Panc1 (cell line): ENCODE results near the gene TWSG1. TPM values are rescaled to one million over a fixed set of nuclear protein-coding genes. Genes with fewer than 3 reads are reported as not detected.

Experiments
- ATAC-seq: fragments of 200-7000 bp; cut with Tn5 transposase; 2 replicates; pipeline ENCODE4 v1.9.1; 2020; ENCODE audit warnings: mild to moderate bottlenecking, moderate library complexity
- BruUV-seq: library from RNA; stranded (reverse); fragments of 400-500 nt; replicated peaks from 2 replicates; lab custom pipeline; 2021; lab: Mats Ljungman, UMichigan
- CTCF ChIA-PET: fragments of 300-600 bp; sonication (Branson Sonifier 250); formaldehyde crosslinking; loops from one replicate; lab custom pipeline; 2022; ENCODE audit warnings: antibody characterized with exemption; lab: Charles Lee
- POLR2A ChIA-PET: fragments of 300-600 bp; sonication (Branson Sonifier 250); formaldehyde crosslinking; loops from one replicate; lab custom pipeline; 2022; ENCODE audit warnings: antibody characterized with exemption; lab: Charles Lee
- DNase-seq: peaks from one replicate; pipeline ENCODE4 v3.0.0-alpha.2; 2010; ENCODE audit warnings: low read depth, low spot score
- H3K27ac ChIP-seq: 2 replicates; pipeline ENCODE4 v1.5.1; 2011; ENCODE audit warnings: mild to moderate bottlenecking, low read length, inconsistent platforms
- H3K27me3 ChIP-seq: fragments of 200-500 bp; sonication (Bioruptor generic); 2 replicates; pipeline ENCODE4 v1.6.0; 2014; ENCODE audit warnings: low read length, inconsistent platforms; ENCODE audit not compliant: control insufficient read depth, insufficient read depth
- H3K36me3 ChIP-seq: fragments of 200-500 bp; sonication (Bioruptor generic); 2 replicates; pipeline ENCODE4 v1.5.1; 2014; ENCODE audit warnings: inconsistent platforms, mild to moderate bottlenecking, low read length, moderate library complexity; ENCODE audit not compliant: control insufficient read depth, insufficient read depth
- H3K4me1 ChIP-seq: 2 replicates; pipeline ENCODE4 v1.5.1; 2011; ENCODE audit warnings: inconsistent platforms, mild to moderate bottlenecking, low read length, moderate library complexity; ENCODE audit not compliant: control insufficient read depth, insufficient read depth
- H3K4me3 ChIP-seq, 2 experiments: 2 replicates each; pipeline ENCODE4 v1.5.1; 2011 to 2012; ENCODE audit warnings: low read depth in 2 of 2, low read length in 2 of 2, mild to moderate bottlenecking in 2 of 2, inconsistent platforms in 1 of 2, moderate library complexity in 1 of 2
- H3K9me3 ChIP-seq: fragments of 200-500 bp; sonication (Bioruptor generic); 2 replicates; pipeline ENCODE4 v1.5.1; 2014; ENCODE audit warnings: low read depth, mild to moderate bottlenecking, inconsistent platforms, low read length, moderate library complexity; ENCODE audit not compliant: control insufficient read depth, insufficient read depth
- POLR2AphosphoS5 ChIP-seq: IDR thresholded peaks from 2 replicates; pipeline ENCODE4 v1.6.1; 2012; ENCODE audit warnings: mild to moderate bottlenecking, low read depth, low read length, moderate library complexity
- SIN3A ChIP-seq: IDR thresholded peaks from 2 replicates; pipeline ENCODE4 v1.6.1; 2012; ENCODE audit warnings: low read depth, mild to moderate bottlenecking, low read length, moderate library complexity, borderline replicate concordance; ENCODE audit not compliant: insufficient read depth
- TCF7L2 ChIP-seq: IDR thresholded peaks from 2 replicates; pipeline ENCODE4 v1.6.1; 2011; ENCODE audit warnings: mild to moderate bottlenecking, low read depth, low read length, inconsistent platforms
- in situ Hi-C: cut with HindIII; loops from 2 replicates; pipeline ENCODE4 v1.10.0; 2016; ENCODE audit warnings: low sequenced_read_pairs, low pct_unique_long_range_greater_than_20kb
- intact Hi-C: fragments of 100-400 bp; cut with micrococcal nuclease; formaldehyde crosslinking; loops from one replicate; pipeline ENCODE4 v1.10.0; 2022; ENCODE audit not compliant: unreplicated experiment
- total RNA-seq: library from RNA; stranded (reverse); gene quantifications from one replicate; pipeline ENCODE4 v1.2.1, GENCODE V29; 2021; ENCODE audit not compliant: unreplicated experiment
- TF ChIP-seq, protein P1 (sequence below), 2 experiments: IDR thresholded peaks; 2 replicates each; pipeline ENCODE4 v1.6.1; 2011 to 2012; ENCODE audit warnings: low read depth in 2 of 2, control low read depth in 1 of 2, low read length in 1 of 2, mild to moderate bottlenecking in 1 of 2, moderate library complexity in 1 of 2; ENCODE audit not compliant: insufficient read depth in 1 of 2
- TF ChIP-seq, protein P2 (sequence below): fragments of 450-650 bp; IDR thresholded peaks from 2 replicates; pipeline ENCODE4 v1.5.1; 2017; ENCODE audit warnings: mild to moderate bottlenecking

TWSG1 gene
- total RNA-seq, 1 experiment from 2014 or later: 54.1 TPM

DNA sequence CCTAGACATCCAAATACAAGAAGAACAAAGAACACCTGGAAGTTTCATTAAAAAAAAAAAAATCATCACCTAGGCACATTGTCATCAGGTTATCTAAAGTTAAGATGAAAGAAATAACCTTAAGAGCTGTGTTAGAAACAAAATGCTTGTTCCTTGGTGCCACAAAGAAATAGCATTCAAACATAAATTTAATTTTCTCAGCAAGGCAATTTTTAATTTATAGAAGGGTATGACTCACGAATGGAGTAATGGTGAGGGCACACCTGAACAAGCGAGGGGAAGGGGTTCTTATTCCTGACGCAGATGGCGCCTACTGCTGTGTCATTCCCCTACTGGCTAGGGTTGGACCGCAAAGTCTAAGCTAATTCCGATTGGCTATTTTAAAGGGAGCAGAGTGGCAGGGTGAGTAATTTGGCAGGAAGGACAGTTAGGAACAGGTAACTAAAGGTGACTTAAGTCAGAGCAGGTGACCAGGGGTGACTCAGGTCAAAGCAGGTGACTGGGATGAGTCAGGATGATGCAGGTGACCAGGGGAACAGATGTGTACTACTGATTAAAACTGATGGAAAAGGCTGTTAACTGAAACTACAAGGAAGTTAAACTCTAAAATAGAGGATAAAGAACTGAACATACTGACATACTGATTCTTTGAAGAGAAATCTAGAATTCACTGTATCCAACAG, 30.0 kb upstream of the TWSG1 start:
- intact Hi-C loops: no loop called here
- ATAC-seq: no peak

DNA sequence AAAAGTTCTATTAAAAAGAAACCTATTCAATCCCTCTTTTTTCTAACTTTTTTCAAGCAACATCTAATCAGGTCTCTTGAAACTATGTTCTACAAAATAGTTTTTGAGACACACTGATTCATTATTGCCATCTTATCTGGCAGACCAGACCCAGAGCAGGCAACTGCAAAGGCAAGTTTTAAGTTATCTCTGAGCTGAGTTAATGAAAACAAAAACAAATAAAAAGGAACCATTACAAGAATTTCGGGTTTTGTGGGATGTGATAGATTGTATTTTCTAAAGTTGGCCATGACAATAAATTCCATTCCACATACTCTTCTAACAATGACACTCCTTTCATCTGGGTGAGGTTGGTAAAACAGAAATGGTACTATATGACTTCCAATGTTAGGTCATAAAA, 15.2 kb upstream of the TWSG1 start:
- ChIA-PET CTCF (no interaction called here), POLR2A (interaction anchor here (0.6 kb wide), 1 partner anchor 28 kb away, joined by 3 read pairs; no protein-coding TSS in a partner anchor)
- Histone ChIP-seq H3K9me3 (no peaks in the 10 kb centered on the region), H3K36me3 (no peaks in the 10 kb centered on the region), H3K27ac (no peak overlapping the region), H3K4me1 (no peaks in the 10 kb centered on the region), H3K4me3 (no peak overlapping the region), H3K27me3 (no peaks in the 10 kb centered on the region)
- in situ Hi-C loops (no loop called here), intact Hi-C loops (no loop called here)
- TF ChIP-seq TCF7L2: no peak
- TF ChIP-seq SIN3A: no peak
- TF ChIP-seq, protein P1, sequence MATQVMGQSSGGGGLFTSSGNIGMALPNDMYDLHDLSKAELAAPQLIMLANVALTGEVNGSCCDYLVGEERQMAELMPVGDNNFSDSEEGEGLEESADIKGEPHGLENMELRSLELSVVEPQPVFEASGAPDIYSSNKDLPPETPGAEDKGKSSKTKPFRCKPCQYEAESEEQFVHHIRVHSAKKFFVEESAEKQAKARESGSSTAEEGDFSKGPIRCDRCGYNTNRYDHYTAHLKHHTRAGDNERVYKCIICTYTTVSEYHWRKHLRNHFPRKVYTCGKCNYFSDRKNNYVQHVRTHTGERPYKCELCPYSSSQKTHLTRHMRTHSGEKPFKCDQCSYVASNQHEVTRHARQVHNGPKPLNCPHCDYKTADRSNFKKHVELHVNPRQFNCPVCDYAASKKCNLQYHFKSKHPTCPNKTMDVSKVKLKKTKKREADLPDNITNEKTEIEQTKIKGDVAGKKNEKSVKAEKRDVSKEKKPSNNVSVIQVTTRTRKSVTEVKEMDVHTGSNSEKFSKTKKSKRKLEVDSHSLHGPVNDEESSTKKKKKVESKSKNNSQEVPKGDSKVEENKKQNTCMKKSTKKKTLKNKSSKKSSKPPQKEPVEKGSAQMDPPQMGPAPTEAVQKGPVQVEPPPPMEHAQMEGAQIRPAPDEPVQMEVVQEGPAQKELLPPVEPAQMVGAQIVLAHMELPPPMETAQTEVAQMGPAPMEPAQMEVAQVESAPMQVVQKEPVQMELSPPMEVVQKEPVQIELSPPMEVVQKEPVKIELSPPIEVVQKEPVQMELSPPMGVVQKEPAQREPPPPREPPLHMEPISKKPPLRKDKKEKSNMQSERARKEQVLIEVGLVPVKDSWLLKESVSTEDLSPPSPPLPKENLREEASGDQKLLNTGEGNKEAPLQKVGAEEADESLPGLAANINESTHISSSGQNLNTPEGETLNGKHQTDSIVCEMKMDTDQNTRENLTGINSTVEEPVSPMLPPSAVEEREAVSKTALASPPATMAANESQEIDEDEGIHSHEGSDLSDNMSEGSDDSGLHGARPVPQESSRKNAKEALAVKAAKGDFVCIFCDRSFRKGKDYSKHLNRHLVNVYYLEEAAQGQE (IDR thresholded peaks at IDR 0.05; ENCODE audit: insufficient read depth in 1 of 2, low read depth in 2 of 2, low read length in 1 of 2): no peak
- TF ChIP-seq POLR2AphosphoS5: no peak
- TF ChIP-seq, protein P2, sequence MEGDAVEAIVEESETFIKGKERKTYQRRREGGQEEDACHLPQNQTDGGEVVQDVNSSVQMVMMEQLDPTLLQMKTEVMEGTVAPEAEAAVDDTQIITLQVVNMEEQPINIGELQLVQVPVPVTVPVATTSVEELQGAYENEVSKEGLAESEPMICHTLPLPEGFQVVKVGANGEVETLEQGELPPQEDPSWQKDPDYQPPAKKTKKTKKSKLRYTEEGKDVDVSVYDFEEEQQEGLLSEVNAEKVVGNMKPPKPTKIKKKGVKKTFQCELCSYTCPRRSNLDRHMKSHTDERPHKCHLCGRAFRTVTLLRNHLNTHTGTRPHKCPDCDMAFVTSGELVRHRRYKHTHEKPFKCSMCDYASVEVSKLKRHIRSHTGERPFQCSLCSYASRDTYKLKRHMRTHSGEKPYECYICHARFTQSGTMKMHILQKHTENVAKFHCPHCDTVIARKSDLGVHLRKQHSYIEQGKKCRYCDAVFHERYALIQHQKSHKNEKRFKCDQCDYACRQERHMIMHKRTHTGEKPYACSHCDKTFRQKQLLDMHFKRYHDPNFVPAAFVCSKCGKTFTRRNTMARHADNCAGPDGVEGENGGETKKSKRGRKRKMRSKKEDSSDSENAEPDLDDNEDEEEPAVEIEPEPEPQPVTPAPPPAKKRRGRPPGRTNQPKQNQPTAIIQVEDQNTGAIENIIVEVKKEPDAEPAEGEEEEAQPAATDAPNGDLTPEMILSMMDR: no peak
- BruUV-seq: no TSS peak
- DNase-seq (no peak), ATAC-seq (no peak)

More for the DNA sequence above, 30.0 kb upstream of the TWSG1 start:
- TF ChIP-seq SIN3A (no peak), TCF7L2 (no peak), POLR2AphosphoS5 (no peak)
- TF ChIP-seq, protein P2: no peak
- TF ChIP-seq, protein P1 (IDR thresholded peaks at IDR 0.05; ENCODE audit: insufficient read depth in 1 of 2, low read depth in 2 of 2, low read length in 1 of 2): no peak
- Histone ChIP-seq H3K9me3 (no peaks in the 10 kb centered on the region; the same call in 1 of the 2 replicates), H3K27ac (no peak overlapping the region), H3K27me3 (no peaks in the 10 kb centered on the region), H3K4me3 (no peak overlapping the region), H3K36me3 (no peaks in the 10 kb centered on the region), H3K4me1 (no peaks in the 10 kb centered on the region)
- no peak for DNase-seq
- ChIA-PET CTCF (no interaction called here), POLR2A (no interaction called here)
- no TSS peak for BruUV-seq
- in situ Hi-C loops: no loop called here
